NT2/D1 (cell line): ENCODE data around the gene CNGA3.

Source experiments
- SUZ12 ChIP-seq: IDR thresholded peaks from 2 replicates; pipeline ENCODE4 v1.6.1; 2011; ENCODE audit not compliant: insufficient read length, insufficient read depth; ENCODE audit errors: extremely low read depth
- YY1 ChIP-seq: IDR thresholded peaks from 2 replicates; pipeline ENCODE4 v1.6.1; 2011; ENCODE audit not compliant: insufficient read length, insufficient read depth
- ZNF274 ChIP-seq: IDR thresholded peaks from 2 replicates; pipeline ENCODE4 v1.6.1; 2011; ENCODE audit warnings: mild to moderate bottlenecking, low read depth, low read length

- TF ChIP-seq ZNF274 (no peak), YY1 (no peak), SUZ12 (no peak)
These were observed 31.3 kb downstream of the CNGA3 start for GRCh38 chr2:98377544-98377943.
